ENCODE data around the gene FRMD4A.
"Not testable (repeated sequence)": the region's sequence is repeated elsewhere in the genome, so short reads cannot be mapped to it uniquely, and the experiment has no call there.

The FRMD4A gene

GRCh38 chr10:14236341-14236740, 94.4 kb downstream of the FRMD4A start:
- no peak overlapping the region for H3K4me2 ChIP-seq (ENCODE audit: insufficient read depth, low read length)
- no peak overlapping the region for H2AFZ ChIP-seq (ENCODE audit: low read depth, low read length)
- no peak for DNase-seq
- H4K20me1 ChIP-seq (ENCODE audit: insufficient read depth, low read length): no peaks in the 10 kb centered on the region
- H3K4me3 ChIP-seq (ENCODE audit: low read depth in 1 of 2, low read length in 2 of 2): no peak overlapping the region
- H3K79me2 ChIP-seq (ENCODE audit: insufficient read depth, low read length): no peaks in the 10 kb centered on the region
- ATAC-seq (ENCODE audit: insufficient read depth, low read depth): no peak
- H3K36me3 ChIP-seq (ENCODE audit: insufficient read depth, low read length): no peaks in the 10 kb centered on the region
- H3K27me3 ChIP-seq (ENCODE audit: insufficient read depth, low read length, poor library complexity): no peaks in the 10 kb centered on the region
- H3K9ac ChIP-seq (ENCODE audit: low read depth, low read length): no peak overlapping the region
- H3K27ac ChIP-seq (ENCODE audit: low read length): no peak overlapping the region
- no peaks in the 10 kb centered on the region for H3K9me3 ChIP-seq (ENCODE audit: insufficient read depth, low read length, severe bottlenecking)
- no peaks in the 10 kb centered on the region for H3K4me1 ChIP-seq (ENCODE audit: insufficient read depth, low read length)
- no peak for TF ChIP-seq EZH2 (IDR thresholded peaks at IDR 0.05; ENCODE audit: borderline replicate concordance, low read depth, low read length, severe bottlenecking)
- no peak for TF ChIP-seq CTCF (IDR thresholded peaks at IDR 0.05; ENCODE audit: borderline replicate concordance, extremely low read depth, low read length, poor library complexity, severe bottlenecking)

GRCh38 chr10:14235566-14236195, 95.0 kb downstream of the FRMD4A start:
- Histone ChIP-seq H3K27me3 (ENCODE audit: insufficient read depth, low read length, poor library complexity) (no peaks in the 10 kb centered on the region), H3K9me3 (ENCODE audit: insufficient read depth, low read length, severe bottlenecking) (no peaks in the 10 kb centered on the region), H2AFZ (ENCODE audit: low read depth, low read length) (no peak overlapping the region), H3K36me3 (ENCODE audit: insufficient read depth, low read length) (no peaks in the 10 kb centered on the region), H3K27ac (ENCODE audit: low read length) (no peak overlapping the region), H3K4me2 (ENCODE audit: insufficient read depth, low read length) (no peak overlapping the region), H3K9ac (ENCODE audit: low read depth, low read length) (no peak overlapping the region), H3K4me1 (ENCODE audit: insufficient read depth, low read length) (no peaks in the 10 kb centered on the region), H3K79me2 (ENCODE audit: insufficient read depth, low read length) (no peaks in the 10 kb centered on the region), H4K20me1 (ENCODE audit: insufficient read depth, low read length) (no peaks in the 10 kb centered on the region), H3K4me3 (ENCODE audit: low read depth in 1 of 2, low read length in 2 of 2) (no peak overlapping the region)
- DNase-seq (no peak), ATAC-seq (ENCODE audit: insufficient read depth, low read depth) (no peak)
- TF ChIP-seq EZH2 (IDR thresholded peaks at IDR 0.05; ENCODE audit: borderline replicate concordance, low read depth, low read length, severe bottlenecking) (no peak), CTCF (IDR thresholded peaks at IDR 0.05; ENCODE audit: borderline replicate concordance, extremely low read depth, low read length, poor library complexity, severe bottlenecking) (no peak)

DNA sequence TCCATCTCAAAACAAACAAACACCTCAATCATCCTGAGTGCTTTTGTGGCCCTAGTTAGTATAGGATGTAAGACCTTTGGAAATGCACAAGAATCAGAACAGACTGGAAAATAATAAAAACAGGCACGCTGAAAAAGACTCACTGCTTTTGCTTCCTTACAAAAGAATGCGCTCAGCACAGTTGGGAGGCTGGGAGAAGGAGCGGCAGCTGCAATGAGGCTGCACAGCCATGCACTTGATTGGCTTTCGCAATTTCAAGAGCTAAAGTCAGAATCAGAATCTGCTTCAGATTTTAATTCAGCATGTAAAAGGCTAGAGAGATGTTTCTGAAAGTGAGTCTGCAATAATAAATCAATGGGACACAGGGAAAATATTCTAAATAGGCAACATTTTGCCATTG, 97.2 kb downstream of the FRMD4A start:
- Histone ChIP-seq H3K79me2 (ENCODE audit: insufficient read depth, low read length) (no peaks in the 10 kb centered on the region), H4K20me1 (ENCODE audit: insufficient read depth, low read length) (no peaks in the 10 kb centered on the region), H3K9ac (ENCODE audit: low read depth, low read length) (no peak overlapping the region), H3K27ac (ENCODE audit: low read length) (no peak overlapping the region), H3K4me1 (ENCODE audit: insufficient read depth, low read length) (no peaks in the 10 kb centered on the region), H2AFZ (ENCODE audit: low read depth, low read length) (no peak overlapping the region), H3K4me3 (ENCODE audit: low read depth in 1 of 2, low read length in 2 of 2) (no peak overlapping the region), H3K36me3 (ENCODE audit: insufficient read depth, low read length) (no peaks in the 10 kb centered on the region), H3K4me2 (ENCODE audit: insufficient read depth, low read length) (no peak overlapping the region), H3K9me3 (ENCODE audit: insufficient read depth, low read length, severe bottlenecking) (no peaks in the 10 kb centered on the region), H3K27me3 (ENCODE audit: insufficient read depth, low read length, poor library complexity) (no peaks in the 10 kb centered on the region)
- ATAC-seq (ENCODE audit: insufficient read depth, low read depth) (no peak), DNase-seq (no peak)
- TF ChIP-seq CTCF (IDR thresholded peaks at IDR 0.05; ENCODE audit: borderline replicate concordance, extremely low read depth, low read length, poor library complexity, severe bottlenecking) (no peak), EZH2 (IDR thresholded peaks at IDR 0.05; ENCODE audit: borderline replicate concordance, low read depth, low read length, severe bottlenecking) (no peak)

- not testable (repeated sequence) for H3K36me3 ChIP-seq (ENCODE audit: insufficient read depth, low read length); H3K9me3 ChIP-seq (ENCODE audit: insufficient read depth, low read length, severe bottlenecking); H3K4me3 ChIP-seq (ENCODE audit: low read depth in 1 of 2, low read length in 2 of 2); ATAC-seq (ENCODE audit: insufficient read depth, low read depth); H3K4me1 ChIP-seq (ENCODE audit: insufficient read depth, low read length); H4K20me1 ChIP-seq (ENCODE audit: insufficient read depth, low read length); H3K27ac ChIP-seq (ENCODE audit: low read length); H3K4me2 ChIP-seq (ENCODE audit: insufficient read depth, low read length); H3K27me3 ChIP-seq (ENCODE audit: insufficient read depth, low read length, poor library complexity); H3K9ac ChIP-seq (ENCODE audit: low read depth, low read length); H2AFZ ChIP-seq (ENCODE audit: low read depth, low read length); DNase-seq; H3K79me2 ChIP-seq (ENCODE audit: insufficient read depth, low read length)
Observed at GRCh38 chr10:14228798-14229197, 101.9 kb downstream of the FRMD4A start.
